NB4 (cell line): ENCODE data around the gene SMIM38.

ENCODE experiments used
- DNase-seq: peaks from one replicate; pipeline ENCODE4 v3.0.0; 2010; ENCODE audit warnings: low read depth
- H3K4me3 ChIP-seq: one replicate; pipeline ENCODE4 v1.5.1; 2011; ENCODE audit warnings: mild to moderate bottlenecking, low read depth, low read length, moderate library complexity
- MAX ChIP-seq: IDR thresholded peaks from 2 replicates; pipeline ENCODE4 v1.6.1; 2011; ENCODE audit warnings: low read depth, low read length
- MYC ChIP-seq: IDR thresholded peaks from 2 replicates; pipeline ENCODE4 v1.6.1; 2011; ENCODE audit warnings: low read depth, low read length
- POLR2A ChIP-seq: IDR thresholded peaks from 2 replicates; pipeline ENCODE4 v1.6.1; 2011; ENCODE audit warnings: mild to moderate bottlenecking; ENCODE audit not compliant: insufficient read length; ENCODE audit errors: extremely low read depth
- TF ChIP-seq, protein P1 (sequence below): IDR thresholded peaks from one replicate; pipeline ENCODE4 v1.5.1; 2012; ENCODE audit warnings: low read depth, low read length

Gene SMIM38

GRCh38 chr11:69120096-69120875, 35.4 kb upstream of the SMIM38 start:
- no peak for DNase-seq
- H3K4me3 ChIP-seq: no peak overlapping the region
- TF ChIP-seq, protein P1, sequence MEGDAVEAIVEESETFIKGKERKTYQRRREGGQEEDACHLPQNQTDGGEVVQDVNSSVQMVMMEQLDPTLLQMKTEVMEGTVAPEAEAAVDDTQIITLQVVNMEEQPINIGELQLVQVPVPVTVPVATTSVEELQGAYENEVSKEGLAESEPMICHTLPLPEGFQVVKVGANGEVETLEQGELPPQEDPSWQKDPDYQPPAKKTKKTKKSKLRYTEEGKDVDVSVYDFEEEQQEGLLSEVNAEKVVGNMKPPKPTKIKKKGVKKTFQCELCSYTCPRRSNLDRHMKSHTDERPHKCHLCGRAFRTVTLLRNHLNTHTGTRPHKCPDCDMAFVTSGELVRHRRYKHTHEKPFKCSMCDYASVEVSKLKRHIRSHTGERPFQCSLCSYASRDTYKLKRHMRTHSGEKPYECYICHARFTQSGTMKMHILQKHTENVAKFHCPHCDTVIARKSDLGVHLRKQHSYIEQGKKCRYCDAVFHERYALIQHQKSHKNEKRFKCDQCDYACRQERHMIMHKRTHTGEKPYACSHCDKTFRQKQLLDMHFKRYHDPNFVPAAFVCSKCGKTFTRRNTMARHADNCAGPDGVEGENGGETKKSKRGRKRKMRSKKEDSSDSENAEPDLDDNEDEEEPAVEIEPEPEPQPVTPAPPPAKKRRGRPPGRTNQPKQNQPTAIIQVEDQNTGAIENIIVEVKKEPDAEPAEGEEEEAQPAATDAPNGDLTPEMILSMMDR: no peak
- no peak for TF ChIP-seq MYC
- TF ChIP-seq MAX: no peak
- no peak for TF ChIP-seq POLR2A

DNA sequence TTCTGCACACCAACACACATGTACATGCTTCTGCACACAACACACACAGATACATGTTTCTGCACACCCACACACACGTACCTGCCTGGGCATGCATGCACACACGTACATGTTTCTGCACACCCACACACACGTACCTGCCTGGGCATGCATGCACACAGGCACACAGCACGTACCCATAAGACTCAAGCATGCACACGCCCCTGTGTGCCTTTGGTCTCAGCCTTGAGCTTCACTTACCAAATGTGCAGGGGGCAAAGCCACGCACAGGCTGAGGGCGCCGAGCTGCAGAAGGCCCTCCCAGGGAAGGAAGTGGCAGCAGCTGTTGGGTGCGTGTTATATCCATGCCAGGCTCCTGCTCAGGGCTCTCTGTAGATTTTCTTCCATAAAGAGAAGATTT, 34.7 kb upstream of the SMIM38 start:
- TF ChIP-seq POLR2A: no peak
- TF ChIP-seq, protein P1: no peak
- TF ChIP-seq MAX: no peak
- TF ChIP-seq MYC: no peak
- no peak for DNase-seq
- H3K4me3 ChIP-seq: no peak overlapping the region

DNA sequence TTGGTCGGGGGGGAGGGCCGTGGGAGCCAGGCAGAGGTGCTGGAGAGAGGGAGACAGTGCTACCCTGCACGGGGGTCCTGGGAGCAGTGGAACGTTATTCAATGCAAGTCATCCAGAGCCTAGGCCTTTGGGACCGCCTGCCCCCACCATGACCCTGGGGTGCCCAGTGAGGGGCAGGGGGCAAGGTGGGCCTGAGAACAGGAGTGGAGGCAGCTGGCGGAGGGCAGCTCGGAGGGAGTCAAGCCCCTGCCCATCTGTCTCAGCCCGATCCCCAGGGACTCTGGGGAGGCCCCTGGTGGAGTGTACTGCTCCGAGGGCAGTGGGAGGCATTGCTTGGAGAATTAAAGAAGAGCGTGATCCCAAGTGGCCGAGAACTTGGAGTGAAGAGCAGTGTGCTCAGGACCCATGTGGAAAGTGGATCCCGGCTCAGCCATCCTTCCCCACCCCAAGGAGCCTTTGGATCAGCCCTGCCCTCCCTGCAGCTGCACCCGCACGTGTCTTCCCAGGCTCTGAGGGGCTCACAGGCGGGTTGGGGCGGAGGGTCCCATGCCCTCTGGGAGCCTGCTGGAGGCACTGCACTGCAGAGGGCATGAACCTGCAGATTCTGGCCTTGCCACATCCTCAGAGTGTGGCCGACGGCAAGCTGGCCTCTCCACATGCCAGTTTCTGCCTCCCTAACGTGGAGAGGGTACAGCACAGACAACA, 34.0 kb upstream of the SMIM38 start:
- no peak overlapping the region for H3K4me3 ChIP-seq
- DNase-seq: no peak
- TF ChIP-seq MAX: no peak
- TF ChIP-seq, protein P1: no peak
- no peak for TF ChIP-seq MYC
- no peak for TF ChIP-seq POLR2A

DNA sequence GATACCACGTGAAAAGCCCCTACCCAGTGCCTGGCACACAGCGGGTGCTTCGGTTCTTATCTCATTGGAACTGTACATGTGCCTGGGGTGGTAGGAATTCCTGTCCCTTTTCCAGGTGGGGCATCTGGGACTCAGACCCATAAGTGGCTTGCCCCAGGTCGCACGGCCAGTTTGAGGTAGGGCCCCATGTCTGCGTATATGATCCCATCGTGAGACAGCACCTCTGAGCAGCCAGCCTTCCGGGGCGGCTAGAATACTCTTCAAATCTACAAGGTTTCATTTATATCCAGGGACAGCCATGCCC, 33.5 kb upstream of the SMIM38 start:
- no peak overlapping the region for H3K4me3 ChIP-seq
- no peak for TF ChIP-seq MAX
- TF ChIP-seq MYC: no peak
- DNase-seq: no peak

DNA sequence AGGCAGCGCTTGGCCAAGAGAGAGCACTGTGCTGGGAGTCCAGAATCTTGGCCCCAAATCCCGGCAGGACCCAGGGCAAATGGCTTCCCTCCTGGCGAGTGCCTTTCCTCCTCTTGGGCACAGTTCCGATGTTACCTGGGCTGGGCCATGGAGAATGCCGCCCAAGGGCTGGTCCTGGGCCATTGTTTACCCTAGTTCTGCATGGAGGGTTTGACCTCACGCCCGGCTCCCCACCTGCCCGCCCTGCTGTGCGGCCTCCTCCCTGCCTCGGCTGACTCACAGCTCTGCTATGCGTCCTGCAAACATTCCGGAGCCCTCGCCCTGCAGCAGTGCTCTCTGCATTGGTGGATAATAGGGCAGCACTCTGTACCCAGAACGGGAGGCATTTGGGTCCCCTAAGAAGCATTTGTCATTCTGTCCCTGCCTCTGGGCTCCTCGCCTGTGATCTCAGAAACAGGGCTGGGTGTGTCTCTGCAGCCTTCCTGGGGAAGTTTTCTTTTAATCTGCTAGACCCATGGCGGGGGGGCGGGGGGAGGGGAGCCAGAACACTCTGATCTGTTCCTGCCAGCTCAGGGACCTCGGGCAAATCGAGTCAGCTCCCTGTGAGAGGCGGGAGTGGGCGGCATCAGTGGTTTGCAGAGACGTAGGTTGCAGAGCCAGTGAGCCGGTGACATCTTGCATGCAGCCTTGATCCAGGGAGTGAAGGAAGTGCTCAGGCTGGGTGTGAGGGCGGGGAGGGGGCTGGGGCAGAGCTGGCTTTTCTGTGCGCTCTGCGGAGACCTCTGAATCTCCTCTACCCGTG, 32.9 kb upstream of the SMIM38 start:
- DNase-seq: peak; percentile 26
- TF ChIP-seq, protein P1: no peak
- no peak for TF ChIP-seq MYC
- no peak for TF ChIP-seq POLR2A
- TF ChIP-seq MAX: no peak
- H3K4me3 ChIP-seq: no peak overlapping the region
